ENCODE measurements around the gene EMC9. TPM values are rescaled to one million over a fixed set of nuclear protein-coding genes. Genes with fewer than 3 reads are reported as not detected.

Gene EMC9
- total RNA-seq, 1 donor from 2014 or later, result 14.0 TPM

- peak overlapping the region; percentile 93 for H3K4me3 Mint-ChIP-seq (ENCODE audit: unreplicated experiment)
- TF ChIP-seq, protein P1, sequence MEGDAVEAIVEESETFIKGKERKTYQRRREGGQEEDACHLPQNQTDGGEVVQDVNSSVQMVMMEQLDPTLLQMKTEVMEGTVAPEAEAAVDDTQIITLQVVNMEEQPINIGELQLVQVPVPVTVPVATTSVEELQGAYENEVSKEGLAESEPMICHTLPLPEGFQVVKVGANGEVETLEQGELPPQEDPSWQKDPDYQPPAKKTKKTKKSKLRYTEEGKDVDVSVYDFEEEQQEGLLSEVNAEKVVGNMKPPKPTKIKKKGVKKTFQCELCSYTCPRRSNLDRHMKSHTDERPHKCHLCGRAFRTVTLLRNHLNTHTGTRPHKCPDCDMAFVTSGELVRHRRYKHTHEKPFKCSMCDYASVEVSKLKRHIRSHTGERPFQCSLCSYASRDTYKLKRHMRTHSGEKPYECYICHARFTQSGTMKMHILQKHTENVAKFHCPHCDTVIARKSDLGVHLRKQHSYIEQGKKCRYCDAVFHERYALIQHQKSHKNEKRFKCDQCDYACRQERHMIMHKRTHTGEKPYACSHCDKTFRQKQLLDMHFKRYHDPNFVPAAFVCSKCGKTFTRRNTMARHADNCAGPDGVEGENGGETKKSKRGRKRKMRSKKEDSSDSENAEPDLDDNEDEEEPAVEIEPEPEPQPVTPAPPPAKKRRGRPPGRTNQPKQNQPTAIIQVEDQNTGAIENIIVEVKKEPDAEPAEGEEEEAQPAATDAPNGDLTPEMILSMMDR (IDR thresholded peaks at IDR 0.05), result peak; percentile 29
- peaks cover 22% of the 10 kb centered on the region for H3K4me1 Mint-ChIP-seq (ENCODE audit: low read depth)
- DNase-seq (ENCODE audit: low spot score), result no peak
- peaks cover 11% of the 10 kb centered on the region for H3K36me3 Mint-ChIP-seq (ENCODE audit: low read depth)
- no peaks in the 10 kb centered on the region for H3K9me3 Mint-ChIP-seq (ENCODE audit: low read depth)
- peak overlapping the region; percentile 99 for H3K27ac Mint-ChIP-seq (ENCODE audit: unreplicated experiment)
- H3K27me3 Mint-ChIP-seq (ENCODE audit: low read depth), result no peaks in the 10 kb centered on the region
Observed at GRCh38 chr14:24113801-24114531, 27.4 kb downstream of the EMC9 start.

DNA sequence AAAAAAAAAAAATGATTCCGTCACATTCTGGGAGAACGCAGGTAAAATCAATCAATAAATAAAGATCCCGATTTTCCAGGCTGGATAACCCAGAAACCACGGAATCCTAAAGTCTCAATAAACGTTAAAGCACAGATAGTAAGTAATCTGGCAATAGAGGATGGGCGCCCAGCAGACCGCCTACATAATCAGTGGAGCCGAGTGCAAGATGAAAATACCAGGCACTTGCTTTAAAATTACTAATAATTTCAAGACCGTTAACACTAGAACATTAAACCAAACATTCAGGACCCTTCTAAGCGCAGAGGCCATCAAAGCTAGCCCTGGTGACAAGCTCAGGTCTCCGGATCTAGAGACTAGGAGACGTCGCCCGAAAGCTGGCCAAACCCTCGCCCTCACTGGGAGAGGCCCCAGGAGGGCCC is 28.0 kb downstream of the EMC9 start:
- DNase-seq (ENCODE audit: low spot score), result no peak
- Mint-ChIP-seq H3K27me3 (ENCODE audit: low read depth) (no peaks in the 10 kb centered on the region), H3K4me3 (ENCODE audit: unreplicated experiment) (peak overlapping the region; percentile 93), H3K4me1 (ENCODE audit: low read depth) (peaks cover 28% of the 10 kb centered on the region), H3K27ac (ENCODE audit: unreplicated experiment) (peak overlapping the region; percentile 99), H3K9me3 (ENCODE audit: low read depth) (no peaks in the 10 kb centered on the region), H3K36me3 (ENCODE audit: low read depth) (peaks cover 5% of the 10 kb centered on the region)
- TF ChIP-seq, protein P1 (IDR thresholded peaks at IDR 0.05), result no peak

DNA sequence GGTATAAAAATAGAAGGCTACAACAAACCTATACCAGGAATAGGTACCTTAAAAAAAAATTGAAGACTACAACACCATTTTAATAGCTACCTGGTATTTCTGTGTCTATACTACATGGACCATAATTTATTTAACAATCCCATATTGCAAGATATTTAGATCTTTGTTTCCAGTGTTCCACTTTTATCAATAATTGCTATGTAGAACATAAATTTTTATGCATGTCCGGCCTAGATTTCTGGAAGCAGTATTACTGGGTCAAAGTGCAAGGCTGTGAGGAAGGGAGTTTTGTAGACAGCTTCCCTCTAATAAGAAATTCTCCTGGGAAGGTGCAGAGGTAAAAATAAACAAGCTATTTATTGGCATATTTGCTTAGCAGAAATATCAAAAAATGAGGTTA is 30.9 kb downstream of the EMC9 start:
- Mint-ChIP-seq H3K36me3 (ENCODE audit: low read depth) (no peaks in the 10 kb centered on the region), H3K9me3 (ENCODE audit: low read depth) (no peaks in the 10 kb centered on the region), H3K27me3 (ENCODE audit: low read depth) (no peaks in the 10 kb centered on the region), H3K4me1 (ENCODE audit: low read depth) (peaks cover 22% of the 10 kb centered on the region), H3K4me3 (ENCODE audit: unreplicated experiment) (no peak overlapping the region), H3K27ac (ENCODE audit: unreplicated experiment) (no peak overlapping the region)
- TF ChIP-seq, protein P1 (IDR thresholded peaks at IDR 0.05), result no peak
- no peak for DNase-seq (ENCODE audit: low spot score)

DNA sequence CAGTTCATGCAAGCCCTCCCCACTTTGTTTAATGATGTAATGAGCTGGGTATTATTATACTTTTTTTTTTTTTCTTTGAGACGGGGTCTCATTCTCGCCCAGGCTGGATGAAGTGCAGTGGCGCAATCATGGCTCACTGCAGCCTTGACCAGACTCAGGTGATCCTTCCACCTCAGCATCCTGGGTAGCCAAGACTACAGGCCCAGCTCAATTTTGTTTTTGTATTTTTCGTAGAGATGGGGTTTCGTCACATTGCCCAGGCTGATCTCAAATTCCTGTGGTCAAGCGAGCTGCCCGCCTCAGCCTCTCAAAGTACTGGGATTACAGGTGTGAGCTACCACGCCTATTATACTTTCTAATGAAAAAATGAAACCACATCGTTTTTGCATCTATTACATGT is 31.3 kb downstream of the EMC9 start:
- H3K9me3 Mint-ChIP-seq (ENCODE audit: low read depth), result no peaks in the 10 kb centered on the region

GRCh38 chr14:24108336-24108874 is 33.0 kb downstream of the EMC9 start:
- H3K36me3 Mint-ChIP-seq (ENCODE audit: low read depth), result peaks cover 7% of the 10 kb centered on the region
- peak overlapping the region; percentile 74 for H3K27ac Mint-ChIP-seq (ENCODE audit: unreplicated experiment)
- DNase-seq (ENCODE audit: low spot score), result no peak
- TF ChIP-seq, protein P1 (IDR thresholded peaks at IDR 0.05), result no peak
- H3K4me1 Mint-ChIP-seq (ENCODE audit: low read depth), result peaks cover 14% of the 10 kb centered on the region
- H3K27me3 Mint-ChIP-seq (ENCODE audit: low read depth), result no peaks in the 10 kb centered on the region
- H3K9me3 Mint-ChIP-seq (ENCODE audit: low read depth), result no peaks in the 10 kb centered on the region
- H3K4me3 Mint-ChIP-seq (ENCODE audit: unreplicated experiment), result no peak overlapping the region

More for the DNA sequence above, 31.3 kb downstream of the EMC9 start:
- no peak overlapping the region for H3K27ac Mint-ChIP-seq (ENCODE audit: unreplicated experiment)
- DNase-seq (ENCODE audit: low spot score), result no peak
- no peak overlapping the region for H3K4me3 Mint-ChIP-seq (ENCODE audit: unreplicated experiment)
- no peaks in the 10 kb centered on the region for H3K27me3 Mint-ChIP-seq (ENCODE audit: low read depth)
- TF ChIP-seq, protein P1 (IDR thresholded peaks at IDR 0.05), result no peak
- H3K4me1 Mint-ChIP-seq (ENCODE audit: low read depth), result peaks cover 18% of the 10 kb centered on the region
- peaks cover 1% of the 10 kb centered on the region for H3K36me3 Mint-ChIP-seq (ENCODE audit: low read depth)

All from chondrocyte (in vitro differentiated cells).